Liver (tissue), 9 donors: ENCODE measurements around the gene PNLIP. TPM values are rescaled to one million over a fixed set of nuclear protein-coding genes. Genes with fewer than 3 reads are reported as not detected.

Source experiments
- DNase-seq: peaks from one replicate; pipeline ENCODE4 v3.0.0-alpha.2; 2017; ENCODE audit warnings: low spot score
- H3K27ac ChIP-seq, 2 donors: one replicate each; pipeline ENCODE4 v1.7.0; 2013; ENCODE audit warnings: inconsistent platforms in 2 of 2, low read length in 2 of 2, control low read depth in 1 of 2, low read depth in 1 of 2, mild to moderate bottlenecking in 1 of 2
- H3K27me3 ChIP-seq, 4 donors: one replicate each; pipeline versions ENCODE4 v1.6.1 to v1.7.0; 2013; ENCODE audit warnings: low read length in 3 of 4, inconsistent platforms in 1 of 4, mild to moderate bottlenecking in 1 of 4, moderate library complexity in 1 of 4; ENCODE audit not compliant: control insufficient read depth in 4 of 4, insufficient read depth in 4 of 4
- H3K36me3 ChIP-seq, 4 donors: one replicate each; pipeline versions ENCODE4 v1.6.1 to v1.7.0; 2013; ENCODE audit warnings: low read length in 3 of 4, mild to moderate bottlenecking in 3 of 4, low read depth in 1 of 4, moderate library complexity in 1 of 4; ENCODE audit not compliant: control insufficient read depth in 4 of 4, insufficient read depth in 3 of 4
- H3K4me1 ChIP-seq, 4 donors: one replicate each; pipeline versions ENCODE4 v1.6.1 to v1.7.0; 2013; ENCODE audit warnings: low read length in 3 of 4, mild to moderate bottlenecking in 3 of 4, moderate library complexity in 1 of 4; ENCODE audit not compliant: control insufficient read depth in 4 of 4, insufficient read depth in 4 of 4
- H3K4me3 ChIP-seq, 3 donors: one replicate each; pipeline versions ENCODE4 v1.6.1 to v1.7.0; 2013; ENCODE audit warnings: low read length in 3 of 3, control low read depth in 1 of 3, low read depth in 1 of 3, mild to moderate bottlenecking in 1 of 3
- H3K9ac ChIP-seq, 2 donors: one replicate each; pipeline ENCODE4 v1.7.0; 2013; ENCODE audit warnings: low read length in 2 of 2, mild to moderate bottlenecking in 2 of 2, moderate library complexity in 2 of 2, control low read depth in 1 of 2, low read depth in 1 of 2
- H3K9me3 ChIP-seq, 4 donors: one replicate each; pipeline versions ENCODE4 v1.6.1 to v1.7.0; 2013; ENCODE audit warnings: low read length in 3 of 4; ENCODE audit not compliant: control insufficient read depth in 4 of 4
- ATF3 ChIP-seq: IDR thresholded peaks from 2 replicates; pipeline ENCODE4 v1.6.1; 2016; ENCODE audit warnings: antibody characterized with exemption
- CTCF ChIP-seq: fragments of 150-350 bp; IDR thresholded peaks from 2 replicates; pipeline ENCODE4 v1.5.1; 2017; ENCODE audit warnings: improper control_type of control experiment, low read depth, low read length; ENCODE audit not compliant: missing input control
- EGR1 ChIP-seq, 2 donors: IDR thresholded peaks; 2 replicates each; pipeline ENCODE4 v1.6.1; 2016 to 2018; ENCODE audit warnings: antibody characterized with exemption in 2 of 2, low read depth in 2 of 2
- FOXA1 ChIP-seq: IDR thresholded peaks from 2 replicates; pipeline ENCODE4 v1.6.1; 2016; ENCODE audit warnings: antibody characterized with exemption
- FOXA2 ChIP-seq: IDR thresholded peaks from 2 replicates; pipeline ENCODE4 v1.6.1; 2016; ENCODE audit warnings: antibody characterized with exemption
- GABPA ChIP-seq, 2 donors: IDR thresholded peaks in 1 of 2; conservative IDR thresholded peaks in 1 of 2; 2 replicates each; pipeline ENCODE4 v1.6.1; 2016; ENCODE audit warnings: antibody characterized with exemption in 2 of 2, mild to moderate bottlenecking in 1 of 2, moderate library complexity in 1 of 2
- HNF4A ChIP-seq, 2 donors: conservative IDR thresholded peaks; 2 replicates each; pipeline ENCODE4 v1.6.1; 2016; ENCODE audit warnings: antibody characterized with exemption in 2 of 2, mild to moderate bottlenecking in 2 of 2
- HNF4G ChIP-seq: IDR thresholded peaks from 2 replicates; pipeline ENCODE4 v1.6.1; 2016; ENCODE audit warnings: antibody characterized with exemption
- JUND ChIP-seq, 2 donors: IDR thresholded peaks; 2 replicates each; pipeline ENCODE4 v1.6.1; 2016; ENCODE audit warnings: antibody characterized with exemption in 2 of 2
- MAX ChIP-seq: IDR thresholded peaks from 2 replicates; pipeline ENCODE4 v1.6.1; 2016; ENCODE audit warnings: antibody characterized with exemption
- NR2F2 ChIP-seq: IDR thresholded peaks from 2 replicates; pipeline ENCODE4 v1.6.1; 2016; ENCODE audit warnings: antibody characterized with exemption
- RAD21 ChIP-seq, 2 donors: IDR thresholded peaks; 2 replicates each; pipeline ENCODE4 v1.6.1; 2016; ENCODE audit warnings: antibody characterized with exemption in 2 of 2, mild to moderate bottlenecking in 2 of 2
- REST ChIP-seq: IDR thresholded peaks from 2 replicates; pipeline ENCODE4 v1.6.1; 2016; ENCODE audit warnings: antibody characterized with exemption, mild to moderate bottlenecking
- RXRA ChIP-seq, 2 donors: IDR thresholded peaks; 2 replicates each; pipeline ENCODE4 v1.6.1; 2017 to 2018; ENCODE audit warnings: antibody characterized with exemption in 2 of 2, mild to moderate bottlenecking in 1 of 2
- SP1 ChIP-seq: IDR thresholded peaks from 2 replicates; pipeline ENCODE4 v1.6.1; 2018; ENCODE audit warnings: antibody characterized with exemption, mild to moderate bottlenecking
- TAF1 ChIP-seq: conservative IDR thresholded peaks from 2 replicates; pipeline ENCODE4 v1.6.1; 2016; ENCODE audit warnings: antibody characterized with exemption, mild to moderate bottlenecking
- YY1 ChIP-seq: IDR thresholded peaks from 2 replicates; pipeline ENCODE4 v1.6.1; 2016; ENCODE audit warnings: antibody characterized with exemption, mild to moderate bottlenecking
- ZBTB33 ChIP-seq: IDR thresholded peaks from 2 replicates; pipeline ENCODE4 v1.6.1; 2016; ENCODE audit warnings: antibody characterized with exemption
- WGBS: extraction: QIAGEN DNeasy Blood & Tissue Kit; methylation state at CpG from one replicate; pipeline ENCODE4 v1.1.7; 2013; 5-methylcytosine and 5-hydroxymethylcytosine counted together
- polyA plus RNA-seq, 2 donors: library from polyadenylated mRNA; stranded (reverse) in 1 of 2; unstranded in 1 of 2; fragments of 200-250 nt in 1 of 2; fragments of >200 nt in 1 of 2; fragmentation: Nextera tagmentation in 1 of 2; extraction: Ambion mirVana in 1 of 2; gene quantifications; one replicate each; pipeline versions ENCODE4 v1.2.1 to v1.2.3, GENCODE V29; 2013 to 2015
- total RNA-seq, 2 donors: library from RNA; depleted of rRNA; stranded (reverse); fragments of >200 nt; gene quantifications; one replicate each; pipeline ENCODE4 v1.2.3, GENCODE V29; 2014
- donor health status: healthy.
- donor health status: healthy.
- donor health status: healthy.
- donor health status: healthy.
- donor health status: healthy.

The PNLIP gene
- total and polyA plus RNA-seq, 4 donors, result 0.14 TPM; not detected in 3

- no peak for TF ChIP-seq HNF4G
- no peak for TF ChIP-seq GABPA (IDR thresholded peaks at IDR 0.05 in 1 of 2, conservative IDR thresholded peaks at IDR 0.05 in 1 of 2)
- no peak for TF ChIP-seq TAF1
- no peak for TF ChIP-seq REST
- no peak for TF ChIP-seq MAX
- no peak for TF ChIP-seq RXRA (IDR thresholded peaks at IDR 0.05)
- TF ChIP-seq FOXA2, result no peak
- TF ChIP-seq CTCF, result no peak
- no peak for TF ChIP-seq EGR1 (IDR thresholded peaks at IDR 0.05; ENCODE audit: low read depth in 2 of 2)
- no peak for TF ChIP-seq JUND (IDR thresholded peaks at IDR 0.05)
- no peak for TF ChIP-seq HNF4A (conservative IDR thresholded peaks at IDR 0.05)
- TF ChIP-seq NR2F2, result no peak
- TF ChIP-seq ATF3, result no peak
- no peak for TF ChIP-seq RAD21 (IDR thresholded peaks at IDR 0.05)
- no peak for TF ChIP-seq YY1
- TF ChIP-seq SP1, result no peak
- no peak for TF ChIP-seq ZBTB33
- no peak for TF ChIP-seq FOXA1
- no peak overlapping the region for H3K27ac ChIP-seq
- peaks cover 0 to 2% (median 0%) of the 10 kb centered on the region in 4 donors for H3K9me3 ChIP-seq
- H3K4me1 ChIP-seq, result peaks cover 0 to 3% (median 0%) of the 10 kb centered on the region in 4 donors
- H3K27me3 ChIP-seq, result peaks cover 0 to 3% (median under 1%) of the 10 kb centered on the region in 4 donors
- no peak overlapping the region for H3K9ac ChIP-seq
- no peaks in the 10 kb centered on the region for H3K36me3 ChIP-seq
- DNase-seq, result no peak
- H3K4me3 ChIP-seq, result no peak overlapping the region
- 92% methylated on average over 8 of the region's 8 CpGs for WGBS
Observed at GRCh38 chr10:116612107-116612769, 66.5 kb downstream of the PNLIP start.
